ENCODE results near the gene BAZ2B.
A peak's percentile ranks its signal among the peaks of the same experiment; 100 is the strongest.
"Not testable (repeated sequence)": the region's sequence is repeated elsewhere in the genome, so short reads cannot be mapped to it uniquely, and the experiment has no call there.

BAZ2B gene

DNA sequence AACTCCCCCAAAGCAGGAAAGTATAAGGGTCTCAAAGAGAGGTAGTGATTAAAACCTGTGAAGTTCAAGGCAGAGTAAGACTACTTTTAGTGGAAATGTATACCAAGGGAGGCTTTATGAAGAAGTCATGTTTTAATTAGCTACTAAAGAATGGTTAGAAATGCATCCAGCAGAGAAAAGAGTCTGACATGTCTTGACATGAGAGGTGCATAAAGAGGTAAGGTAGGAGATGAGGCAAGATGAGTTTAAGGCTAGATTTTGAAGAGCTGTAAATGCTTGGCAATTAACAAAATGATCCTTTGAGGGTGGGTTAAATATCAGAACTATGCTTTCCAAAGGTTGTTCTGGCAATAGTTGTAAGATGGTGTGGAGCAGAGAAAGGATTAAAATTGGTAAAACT is 241.1 kb downstream of the BAZ2B start:
- Histone ChIP-seq H3K27me3 (ENCODE audit: control insufficient read depth in 5 of 5, insufficient read depth in 4 of 5, low read length in 5 of 5) (no peaks in the 10 kb centered on the region), H3K27ac (ENCODE audit: low read depth, low read length) (no peak overlapping the region), H3K36me3 (ENCODE audit: control insufficient read depth in 5 of 5, insufficient read depth in 5 of 5, low read length in 5 of 5) (peaks cover 22 to 53% (median 35%) of the 10 kb centered on the region in 5 donors), H3K4me3 (ENCODE audit: low read depth in 1 of 5, low read length in 5 of 5) (no peak overlapping the region), H3K9me3 (ENCODE audit: control insufficient read depth in 5 of 5, low read length in 5 of 5) (no peaks in the 10 kb centered on the region), H3K4me1 (ENCODE audit: control insufficient read depth in 5 of 5, insufficient read depth in 5 of 5, low read length in 5 of 5) (no peaks in the 10 kb centered on the region), H3K9ac (ENCODE audit: low read length in 5 of 5) (no peak overlapping the region)

DNA sequence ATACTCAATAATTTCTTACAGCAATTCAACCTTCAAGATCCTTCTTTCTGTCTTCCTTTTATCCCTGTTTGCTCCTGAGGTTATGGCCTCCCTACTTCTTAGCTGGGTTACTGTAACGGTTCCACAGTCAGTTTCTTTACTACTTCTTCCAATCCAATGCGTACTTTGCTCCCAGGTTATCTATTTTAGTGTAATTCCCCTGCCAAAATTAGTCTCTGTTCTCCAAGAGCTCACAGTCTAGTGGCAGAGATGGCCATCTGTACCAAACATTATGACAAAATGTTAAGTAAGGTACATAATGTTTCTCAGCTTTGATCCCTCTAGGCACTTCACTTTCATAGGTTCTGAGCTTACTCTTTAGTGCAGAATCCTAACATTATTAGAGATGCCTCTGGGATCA is 244.8 kb downstream of the BAZ2B start:
- Histone ChIP-seq H3K36me3 (ENCODE audit: control insufficient read depth in 5 of 5, insufficient read depth in 5 of 5, low read length in 5 of 5) (peaks cover 35 to 71% (median 41%) of the 10 kb centered on the region in 5 donors), H3K27ac (ENCODE audit: low read depth, low read length) (no peak overlapping the region), H3K27me3 (ENCODE audit: control insufficient read depth in 5 of 5, insufficient read depth in 4 of 5, low read length in 5 of 5) (no peaks in the 10 kb centered on the region), H3K9ac (ENCODE audit: low read length in 5 of 5) (no peak overlapping the region), H3K4me1 (ENCODE audit: control insufficient read depth in 5 of 5, insufficient read depth in 5 of 5, low read length in 5 of 5) (no peaks in the 10 kb centered on the region), H3K4me3 (ENCODE audit: low read depth in 1 of 5, low read length in 5 of 5) (no peak overlapping the region), H3K9me3 (ENCODE audit: control insufficient read depth in 5 of 5, low read length in 5 of 5) (no peaks in the 10 kb centered on the region)

DNA sequence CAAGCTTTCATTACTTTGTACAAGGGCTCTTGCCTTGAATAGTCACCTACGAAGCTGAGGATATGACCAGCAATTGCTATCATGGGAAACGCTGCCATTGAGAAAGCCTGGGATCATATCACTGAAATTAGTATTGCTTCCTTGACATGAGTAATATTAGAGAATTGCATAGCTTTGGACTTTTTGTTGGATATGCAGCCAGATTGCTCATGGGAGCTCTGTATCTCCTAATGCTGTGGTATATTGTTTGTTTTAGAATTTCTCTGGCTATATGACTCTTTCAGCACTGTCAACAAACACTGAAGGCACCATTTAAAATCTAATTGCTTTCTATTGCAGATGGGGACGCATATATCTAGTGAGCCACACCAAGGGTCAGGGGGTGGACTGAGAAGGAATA is 249.8 kb downstream of the BAZ2B start:
- Histone ChIP-seq H3K36me3 (ENCODE audit: control insufficient read depth in 5 of 5, insufficient read depth in 5 of 5, low read length in 5 of 5) (peaks cover 40 to 80% (median 63%) of the 10 kb centered on the region in 5 donors), H3K27ac (ENCODE audit: low read depth, low read length) (no peak overlapping the region)

DNA sequence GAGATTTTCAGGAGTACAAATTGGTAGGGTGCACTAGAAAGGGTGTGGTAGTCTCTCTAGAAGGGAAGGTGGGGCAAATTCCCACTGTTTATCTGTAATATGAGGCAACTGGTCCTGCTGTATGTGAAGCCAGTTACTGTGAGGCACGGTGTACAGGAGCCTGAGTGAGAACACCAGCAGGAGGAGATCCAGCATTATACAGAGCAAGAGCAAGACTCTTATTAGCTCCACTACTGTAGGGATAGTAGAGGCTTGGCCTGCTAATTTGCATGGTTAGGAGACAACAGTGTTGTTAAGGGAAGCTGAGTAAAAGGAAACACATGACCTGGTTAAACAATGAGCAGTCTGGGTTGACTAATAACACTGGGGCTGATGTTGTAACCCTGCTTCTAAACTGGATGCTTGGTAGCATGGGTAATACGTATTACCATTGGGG is 253.5 kb downstream of the BAZ2B start:
- peaks cover 26 to 56% (median 48%) of the 10 kb centered on the region in 5 donors for H3K36me3 ChIP-seq (ENCODE audit: control insufficient read depth in 5 of 5, insufficient read depth in 5 of 5, low read length in 5 of 5)
- peaks cover 0 to 4% (median 0%) of the 10 kb centered on the region in 5 donors for H3K9me3 ChIP-seq (ENCODE audit: control insufficient read depth in 5 of 5, low read length in 5 of 5)
- H3K4me3 ChIP-seq (ENCODE audit: low read depth in 1 of 5, low read length in 5 of 5) = no peak overlapping the region
- H3K27ac ChIP-seq (ENCODE audit: low read depth, low read length) = no peak overlapping the region
- H3K9ac ChIP-seq (ENCODE audit: low read length in 5 of 5) = no peak overlapping the region
- H3K4me1 ChIP-seq (ENCODE audit: control insufficient read depth in 5 of 5, insufficient read depth in 5 of 5, low read length in 5 of 5) = no peaks in the 10 kb centered on the region
- no peaks in the 10 kb centered on the region for H3K27me3 ChIP-seq (ENCODE audit: control insufficient read depth in 5 of 5, insufficient read depth in 4 of 5, low read length in 5 of 5)

More for the DNA sequence above, 249.8 kb downstream of the BAZ2B start:
- no peaks in the 10 kb centered on the region for H3K4me1 ChIP-seq (ENCODE audit: control insufficient read depth in 5 of 5, insufficient read depth in 5 of 5, low read length in 5 of 5)
- no peak overlapping the region for H3K9ac ChIP-seq (ENCODE audit: low read length in 5 of 5)
- no peaks in the 10 kb centered on the region for H3K27me3 ChIP-seq (ENCODE audit: control insufficient read depth in 5 of 5, insufficient read depth in 4 of 5, low read length in 5 of 5)
- no peak overlapping the region for H3K4me3 ChIP-seq (ENCODE audit: low read depth in 1 of 5, low read length in 5 of 5)
- peaks cover 0 to 4% (median 0%) of the 10 kb centered on the region in 5 donors for H3K9me3 ChIP-seq (ENCODE audit: control insufficient read depth in 5 of 5, low read length in 5 of 5)

DNA sequence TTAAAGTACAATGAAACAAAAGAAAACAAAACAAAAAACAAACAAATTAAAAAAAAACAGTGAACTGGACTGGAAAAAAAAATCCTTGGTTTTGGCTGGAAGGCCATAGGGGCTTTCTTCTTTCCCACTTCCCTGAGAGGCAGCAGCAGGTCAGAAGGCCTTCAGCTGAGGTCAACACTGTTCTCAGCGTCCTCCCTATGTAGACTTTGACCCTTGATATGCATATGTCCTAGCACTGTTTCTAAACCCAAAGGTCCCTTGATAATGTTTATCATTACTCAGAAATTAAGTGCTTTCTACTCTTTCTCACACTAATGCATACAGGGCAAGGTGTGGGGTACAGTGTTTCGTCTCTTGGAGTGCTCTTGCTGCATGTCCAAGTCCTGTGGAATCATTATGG is 254.3 kb downstream of the BAZ2B start:
- Histone ChIP-seq H3K27me3 (ENCODE audit: control insufficient read depth in 5 of 5, insufficient read depth in 4 of 5, low read length in 5 of 5) (no peaks in the 10 kb centered on the region), H3K9ac (ENCODE audit: low read length in 5 of 5) (no peak overlapping the region), H3K36me3 (ENCODE audit: control insufficient read depth in 5 of 5, insufficient read depth in 5 of 5, low read length in 5 of 5) (peaks cover 26 to 52% (median 43%) of the 10 kb centered on the region in 5 donors), H3K4me1 (ENCODE audit: control insufficient read depth in 5 of 5, insufficient read depth in 5 of 5, low read length in 5 of 5) (no peaks in the 10 kb centered on the region), H3K27ac (ENCODE audit: low read depth, low read length) (no peak overlapping the region), H3K9me3 (ENCODE audit: control insufficient read depth in 5 of 5, low read length in 5 of 5) (peaks cover 0 to 4% (median 0%) of the 10 kb centered on the region in 5 donors), H3K4me3 (ENCODE audit: low read depth in 1 of 5, low read length in 5 of 5) (no peak overlapping the region)

DNA sequence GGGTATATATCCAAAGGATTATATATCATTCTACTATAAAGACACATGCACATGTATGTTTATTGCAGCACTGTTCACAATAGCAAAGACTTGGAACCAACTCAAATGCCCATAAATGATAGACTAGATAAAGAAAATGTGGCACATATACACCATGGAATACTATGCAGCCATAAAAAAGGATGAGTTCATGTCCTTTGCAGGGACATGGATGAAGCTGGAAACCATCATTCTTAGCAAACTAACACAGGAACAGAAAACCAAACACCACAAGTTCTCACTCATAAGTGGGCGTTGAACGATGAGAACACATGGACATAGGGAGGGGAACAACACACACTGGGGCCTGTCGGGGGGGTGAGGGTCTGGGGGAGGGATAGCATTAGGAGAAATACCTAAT is 254.7 kb downstream of the BAZ2B start:
- H3K36me3 ChIP-seq (ENCODE audit: control insufficient read depth in 5 of 5, insufficient read depth in 5 of 5, low read length in 5 of 5) = peaks cover 26 to 47% (median 40%) of the 10 kb centered on the region in 5 donors
- not testable (repeated sequence) for H3K9ac ChIP-seq (ENCODE audit: low read length in 5 of 5); H3K4me1 ChIP-seq (ENCODE audit: control insufficient read depth in 5 of 5, insufficient read depth in 5 of 5, low read length in 5 of 5); H3K9me3 ChIP-seq (ENCODE audit: control insufficient read depth in 5 of 5, low read length in 5 of 5); H3K27me3 ChIP-seq (ENCODE audit: control insufficient read depth in 5 of 5, insufficient read depth in 4 of 5, low read length in 5 of 5); H3K27ac ChIP-seq (ENCODE audit: low read depth, low read length); H3K4me3 ChIP-seq (ENCODE audit: low read depth in 1 of 5, low read length in 5 of 5)

DNA sequence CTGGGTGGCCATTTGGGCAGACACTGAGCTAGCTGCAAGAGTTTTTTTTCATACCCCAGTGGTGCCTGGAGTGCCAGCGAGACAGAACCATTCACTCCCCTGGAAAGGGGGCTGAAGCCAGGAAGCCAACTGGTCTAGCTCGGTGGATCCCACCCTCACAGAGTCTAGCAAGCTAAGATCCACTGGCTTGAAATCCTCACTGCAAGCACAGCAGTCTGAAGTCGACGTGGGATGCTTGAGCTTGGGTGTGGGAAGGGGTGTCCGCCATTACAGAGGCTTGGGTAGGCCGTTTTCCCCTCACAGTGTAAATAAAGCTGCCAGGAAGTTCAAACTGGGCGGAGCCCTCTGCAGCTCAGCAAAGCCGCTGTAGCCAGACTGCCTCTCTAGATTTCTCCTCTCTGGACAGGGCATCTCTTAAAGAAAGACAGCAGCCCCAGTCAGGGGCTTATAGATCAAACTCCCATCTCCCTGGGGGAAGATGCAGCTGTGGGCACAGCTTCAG is 260.2 kb downstream of the BAZ2B start:
- Histone ChIP-seq H3K36me3 (ENCODE audit: control insufficient read depth in 5 of 5, insufficient read depth in 5 of 5, low read length in 5 of 5) (peaks cover 2 to 13% (median 5%) of the 10 kb centered on the region in 5 donors), H3K27ac (ENCODE audit: low read depth, low read length) (no peak overlapping the region), H3K9me3 (ENCODE audit: control insufficient read depth in 5 of 5, low read length in 5 of 5) (no peaks in the 10 kb centered on the region), H3K4me3 (ENCODE audit: low read depth in 1 of 5, low read length in 5 of 5) (no peak overlapping the region), H3K9ac (ENCODE audit: low read length in 5 of 5) (no peak overlapping the region), H3K27me3 (ENCODE audit: control insufficient read depth in 5 of 5, insufficient read depth in 4 of 5, low read length in 5 of 5) (no peaks in the 10 kb centered on the region), H3K4me1 (ENCODE audit: control insufficient read depth in 5 of 5, insufficient read depth in 5 of 5, low read length in 5 of 5) (no peaks in the 10 kb centered on the region)

DNA sequence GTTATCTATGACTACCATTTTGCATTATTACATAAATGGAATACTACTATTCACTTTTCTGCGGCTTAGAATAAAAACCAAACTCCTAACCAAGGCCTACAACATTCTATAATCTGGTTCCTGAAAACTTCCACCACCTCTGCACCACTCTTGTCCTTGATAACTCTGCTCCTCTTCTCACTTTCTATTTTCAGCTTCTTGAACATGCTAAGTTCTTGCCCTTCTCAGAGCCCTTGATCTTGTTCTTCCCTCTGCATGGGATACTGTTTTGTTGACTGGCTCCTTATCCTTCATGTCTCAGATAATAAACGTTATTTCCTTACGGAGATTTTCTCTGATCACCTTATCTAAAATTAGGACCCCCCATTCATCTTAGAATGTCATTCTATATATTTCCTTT is 264.4 kb downstream of the BAZ2B start:
- H3K9ac ChIP-seq (ENCODE audit: low read length in 5 of 5) = no peak overlapping the region
- H3K9me3 ChIP-seq (ENCODE audit: control insufficient read depth in 5 of 5, low read length in 5 of 5) = no peaks in the 10 kb centered on the region
- no peaks in the 10 kb centered on the region for H3K27me3 ChIP-seq (ENCODE audit: control insufficient read depth in 5 of 5, insufficient read depth in 4 of 5, low read length in 5 of 5)
- H3K27ac ChIP-seq (ENCODE audit: low read depth, low read length) = no peak overlapping the region
- no peaks in the 10 kb centered on the region for H3K4me1 ChIP-seq (ENCODE audit: control insufficient read depth in 5 of 5, insufficient read depth in 5 of 5, low read length in 5 of 5)
- H3K4me3 ChIP-seq (ENCODE audit: low read depth in 1 of 5, low read length in 5 of 5) = no peak overlapping the region
- peaks cover 28 to 42% (median 29%) of the 10 kb centered on the region in 5 donors for H3K36me3 ChIP-seq (ENCODE audit: control insufficient read depth in 5 of 5, insufficient read depth in 5 of 5, low read length in 5 of 5)

DNA sequence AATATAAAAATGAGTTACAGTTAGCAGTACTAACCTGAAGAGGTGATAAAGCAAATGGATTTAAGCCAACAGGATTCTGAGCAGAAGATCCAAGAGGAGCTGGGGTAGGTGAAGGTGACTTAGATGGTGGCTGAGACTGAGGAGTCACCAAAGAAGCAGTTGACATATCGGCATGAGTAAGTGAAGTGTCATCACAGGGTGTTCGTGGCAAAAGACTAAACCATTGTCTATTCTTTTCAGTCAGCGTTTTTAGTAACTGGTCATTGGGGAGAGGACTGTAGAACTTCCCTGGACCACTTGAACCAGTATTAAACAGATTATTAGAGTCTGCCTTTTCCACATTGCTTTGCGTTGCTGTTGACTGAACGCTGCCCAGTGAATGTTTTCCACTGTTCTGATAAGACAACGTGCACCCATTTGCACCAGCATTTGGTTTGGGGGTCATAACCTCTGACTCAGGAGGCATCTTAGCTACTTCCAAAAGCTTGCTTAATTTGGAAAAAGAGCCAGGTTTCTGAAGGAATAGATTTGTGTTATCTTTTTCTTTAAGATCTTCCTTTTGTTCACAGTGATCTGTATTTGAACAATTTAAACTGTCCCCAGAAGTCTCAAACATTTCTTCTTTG is 266.6 kb downstream of the BAZ2B start:
- no peaks in the 10 kb centered on the region for H3K27me3 ChIP-seq (ENCODE audit: control insufficient read depth in 5 of 5, insufficient read depth in 4 of 5, low read length in 5 of 5)
- no peak overlapping the region for H3K4me3 ChIP-seq (ENCODE audit: low read depth in 1 of 5, low read length in 5 of 5)
- H3K9me3 ChIP-seq (ENCODE audit: control insufficient read depth in 5 of 5, low read length in 5 of 5) = no peaks in the 10 kb centered on the region
- H3K9ac ChIP-seq (ENCODE audit: low read length in 5 of 5) = no peak overlapping the region
- no peak overlapping the region for H3K27ac ChIP-seq (ENCODE audit: low read depth, low read length)
- peaks cover 26 to 43% (median 28%) of the 10 kb centered on the region in 5 donors for H3K36me3 ChIP-seq (ENCODE audit: control insufficient read depth in 5 of 5, insufficient read depth in 5 of 5, low read length in 5 of 5)
- peaks cover 0 to 4% (median 0%) of the 10 kb centered on the region in 5 donors for H3K4me1 ChIP-seq (ENCODE audit: control insufficient read depth in 5 of 5, insufficient read depth in 5 of 5, low read length in 5 of 5)

DNA sequence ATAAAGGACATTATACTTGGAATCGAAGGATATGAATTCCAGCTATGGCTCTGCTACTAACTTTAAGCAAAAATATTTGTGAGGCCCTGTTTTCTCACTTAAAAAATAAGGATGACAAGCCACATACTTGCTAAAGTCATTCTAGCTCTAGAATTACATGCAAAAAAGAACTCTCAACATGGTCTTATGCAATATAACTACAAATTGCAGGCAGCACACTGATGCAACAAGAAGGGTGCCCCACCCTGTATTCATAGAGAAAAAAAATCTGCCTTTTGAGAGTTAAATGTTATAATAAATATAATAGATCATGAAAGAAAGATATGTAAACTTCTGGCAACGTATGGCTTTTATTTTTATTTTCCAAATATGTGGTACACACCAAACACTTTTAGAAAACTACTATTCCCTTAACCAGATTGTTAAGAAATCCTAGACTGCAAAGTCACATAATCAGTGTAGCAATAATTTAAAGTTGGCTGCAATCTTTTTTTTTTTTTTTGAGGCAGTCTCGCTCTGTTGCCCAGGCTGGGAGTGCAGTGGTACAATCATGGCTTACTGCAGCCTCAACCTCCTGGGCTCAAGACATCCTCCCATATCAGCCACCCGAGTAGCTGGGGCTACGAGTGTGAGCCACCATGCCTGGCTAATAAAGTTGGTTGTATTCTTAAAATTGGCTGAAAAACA is 289.6 kb downstream of the BAZ2B start:
- Histone ChIP-seq H3K27me3 (ENCODE audit: control insufficient read depth in 5 of 5, insufficient read depth in 4 of 5, low read length in 5 of 5) (no peaks in the 10 kb centered on the region), H3K36me3 (ENCODE audit: control insufficient read depth in 5 of 5, insufficient read depth in 5 of 5, low read length in 5 of 5) (peaks cover 23 to 33% (median 27%) of the 10 kb centered on the region in 5 donors), H3K9ac (ENCODE audit: low read length in 5 of 5) (no peak overlapping the region), H3K4me1 (ENCODE audit: control insufficient read depth in 5 of 5, insufficient read depth in 5 of 5, low read length in 5 of 5) (peaks cover 0 to 7% (median 3%) of the 10 kb centered on the region in 5 donors), H3K9me3 (ENCODE audit: control insufficient read depth in 5 of 5, low read length in 5 of 5) (no peaks in the 10 kb centered on the region), H3K27ac (ENCODE audit: low read depth, low read length) (peak overlapping the region; percentile 69), H3K4me3 (ENCODE audit: low read depth in 1 of 5, low read length in 5 of 5) (no peak overlapping the region)

Data from subcutaneous abdominal adipose tissue (tissue), 5 donors.